Measurements from ENCODE around the gene TRIM7. TPM values are rescaled to one million over a fixed set of nuclear protein-coding genes. Genes with fewer than 3 reads are reported as not detected.

TRIM7 gene
- total RNA-seq, 3 donors from 2014 or later (not counting 1 experiment from before 2014, with no cell fraction given), result 0.73 to 1.2 TPM; not detected in 1

- intact Hi-C loops (cut with micrococcal nuclease), result loop anchor here (10.0 kb wide), 1 partner anchor 415 kb away; the partner anchor contains the start of gene MGAT1
- peaks cover 0 to 2% of the 10 kb centered on the region in 2 donors for H3K27me3 Mint-ChIP-seq (ENCODE audit: low read depth in 2 of 2)
- Histone ChIP-seq H3K4me3 (ENCODE audit: low read length) (no peak overlapping the region), H3K27me3 (ENCODE audit: control insufficient read depth, insufficient read depth, low read length) (no peaks in the 10 kb centered on the region), H3K27ac (ENCODE audit: low read length) (no peak overlapping the region), H3K9me3 (ENCODE audit: control insufficient read depth, insufficient read depth, low read length) (no peaks in the 10 kb centered on the region), H3K36me3 (ENCODE audit: control insufficient read depth, insufficient read depth, low read length) (no peaks in the 10 kb centered on the region), H3K4me1 (ENCODE audit: control insufficient read depth, insufficient read depth, low read length) (peaks cover 73% of the 10 kb centered on the region)
- TF ChIP-seq, protein P1, sequence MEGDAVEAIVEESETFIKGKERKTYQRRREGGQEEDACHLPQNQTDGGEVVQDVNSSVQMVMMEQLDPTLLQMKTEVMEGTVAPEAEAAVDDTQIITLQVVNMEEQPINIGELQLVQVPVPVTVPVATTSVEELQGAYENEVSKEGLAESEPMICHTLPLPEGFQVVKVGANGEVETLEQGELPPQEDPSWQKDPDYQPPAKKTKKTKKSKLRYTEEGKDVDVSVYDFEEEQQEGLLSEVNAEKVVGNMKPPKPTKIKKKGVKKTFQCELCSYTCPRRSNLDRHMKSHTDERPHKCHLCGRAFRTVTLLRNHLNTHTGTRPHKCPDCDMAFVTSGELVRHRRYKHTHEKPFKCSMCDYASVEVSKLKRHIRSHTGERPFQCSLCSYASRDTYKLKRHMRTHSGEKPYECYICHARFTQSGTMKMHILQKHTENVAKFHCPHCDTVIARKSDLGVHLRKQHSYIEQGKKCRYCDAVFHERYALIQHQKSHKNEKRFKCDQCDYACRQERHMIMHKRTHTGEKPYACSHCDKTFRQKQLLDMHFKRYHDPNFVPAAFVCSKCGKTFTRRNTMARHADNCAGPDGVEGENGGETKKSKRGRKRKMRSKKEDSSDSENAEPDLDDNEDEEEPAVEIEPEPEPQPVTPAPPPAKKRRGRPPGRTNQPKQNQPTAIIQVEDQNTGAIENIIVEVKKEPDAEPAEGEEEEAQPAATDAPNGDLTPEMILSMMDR (IDR thresholded peaks at IDR 0.05), result no peak
- over 99% methylated on average over 10 of the region's 10 CpGs for WGBS (ENCODE audit: insufficient coverage)
- H3K36me3 Mint-ChIP-seq, result peaks cover 6% of the 10 kb centered on the region
- no peaks in the 10 kb centered on the region for H3K9me3 Mint-ChIP-seq
- H3K4me3 Mint-ChIP-seq, result peak overlapping the region; percentile 69
- H3K27ac Mint-ChIP-seq, result peak overlapping the region; percentile 96 to 99
- ATAC-seq, result no peak
- no peak for DNase-seq
- peaks cover 71 to 80% of the 10 kb centered on the region in 2 donors for H3K4me1 Mint-ChIP-seq
Measured at GRCh38 chr5:181220178-181220515, 15.2 kb upstream of the TRIM7 start.

DNA sequence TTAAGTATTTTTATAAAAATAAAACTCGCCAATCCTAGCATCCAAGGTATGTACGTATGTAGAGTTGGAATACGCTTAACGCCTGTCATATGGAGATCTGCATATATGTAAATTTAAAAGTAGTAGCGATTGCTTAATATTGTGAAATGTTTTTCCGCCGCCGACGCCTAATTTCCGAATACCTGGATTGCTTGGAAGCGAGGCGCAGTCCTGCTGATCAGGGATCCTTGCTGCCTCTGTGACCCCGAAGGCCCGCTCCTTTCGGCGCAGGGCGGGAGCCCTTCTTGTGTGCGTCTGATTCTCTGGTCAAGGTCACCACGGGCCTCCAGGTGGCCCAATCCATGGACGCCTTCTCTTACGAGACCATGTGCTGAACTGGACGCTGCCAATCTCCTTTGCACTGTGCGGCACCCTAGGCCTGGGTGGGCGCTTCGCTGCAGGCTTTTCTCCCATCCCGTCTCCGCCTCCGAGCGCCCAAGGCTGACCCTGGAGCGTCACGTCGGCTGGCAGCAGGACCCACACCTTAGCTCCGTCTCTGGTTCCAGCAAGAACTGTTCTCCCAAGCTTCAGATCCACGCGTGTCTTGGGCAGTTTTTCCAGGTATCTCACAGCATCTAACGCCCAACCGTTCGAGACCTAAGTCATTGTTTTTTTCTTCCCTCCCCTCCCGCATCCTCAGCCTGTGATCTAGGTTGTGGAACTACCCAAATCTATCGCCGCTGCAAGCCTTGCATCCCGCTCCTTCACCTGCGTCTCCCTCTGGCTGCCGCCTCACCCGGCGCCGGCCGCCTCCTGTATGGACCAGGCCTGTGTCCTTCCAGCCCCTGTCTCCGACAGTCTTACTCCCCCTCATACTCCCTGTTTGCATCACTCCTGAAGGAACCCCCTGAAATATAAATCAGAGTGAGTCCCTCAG is 14.5 kb upstream of the TRIM7 start:
- Mint-ChIP-seq H3K4me3 (peak overlapping the region; percentile 69), H3K4me1 (peaks cover 66 to 74% of the 10 kb centered on the region in 2 donors), H3K9me3 (no peaks in the 10 kb centered on the region), H3K27ac (peak overlapping the region; percentile 96 to 99), H3K27me3 (ENCODE audit: low read depth in 2 of 2) (peaks cover 0 to 2% of the 10 kb centered on the region in 2 donors), H3K36me3 (peaks cover 6% of the 10 kb centered on the region)
- H3K27ac ChIP-seq (ENCODE audit: low read length), result no peak overlapping the region
- DNase-seq (no peak), ATAC-seq (no peak)
- intact Hi-C loops (cut with micrococcal nuclease), result loop anchor here (10.0 kb wide), 1 partner anchor 415 kb away; the partner anchor contains the start of gene MGAT1
- no peak overlapping the region for H3K4me3 ChIP-seq (ENCODE audit: low read length)
- peaks cover 66% of the 10 kb centered on the region for H3K4me1 ChIP-seq (ENCODE audit: control insufficient read depth, insufficient read depth, low read length)
- H3K9me3 ChIP-seq (ENCODE audit: control insufficient read depth, insufficient read depth, low read length), result no peaks in the 10 kb centered on the region
- H3K36me3 ChIP-seq (ENCODE audit: control insufficient read depth, insufficient read depth, low read length), result no peaks in the 10 kb centered on the region
- TF ChIP-seq, protein P1 (IDR thresholded peaks at IDR 0.05), result no peak
- no peaks in the 10 kb centered on the region for H3K27me3 ChIP-seq (ENCODE audit: control insufficient read depth, insufficient read depth, low read length)
- 87% methylated on average over 49 of the region's 49 CpGs for WGBS (ENCODE audit: insufficient coverage)

- 44% methylated on average over 7 of the region's 10 CpGs for WGBS (ENCODE audit: insufficient coverage)
- Histone ChIP-seq H3K4me1 (ENCODE audit: control insufficient read depth, insufficient read depth, low read length) (peaks cover 59% of the 10 kb centered on the region), H3K27me3 (ENCODE audit: control insufficient read depth, insufficient read depth, low read length) (no peaks in the 10 kb centered on the region), H3K27ac (ENCODE audit: low read length) (no peak overlapping the region), H3K36me3 (ENCODE audit: control insufficient read depth, insufficient read depth, low read length) (no peaks in the 10 kb centered on the region), H3K4me3 (ENCODE audit: low read length) (peak overlapping the region; percentile 61), H3K9me3 (ENCODE audit: control insufficient read depth, insufficient read depth, low read length) (no peaks in the 10 kb centered on the region)
- DNase-seq, result no peak
- Mint-ChIP-seq H3K9me3 (no peaks in the 10 kb centered on the region), H3K4me3 (peak overlapping the region; percentile 94), H3K27ac (peak overlapping the region; percentile 93 to 99), H3K36me3 (peaks cover 6% of the 10 kb centered on the region), H3K27me3 (ENCODE audit: low read depth in 2 of 2) (peaks cover 0 to 2% of the 10 kb centered on the region in 2 donors), H3K4me1 (peaks cover 59 to 67% of the 10 kb centered on the region in 2 donors)
- intact Hi-C loops (cut with micrococcal nuclease), result loop anchor here (1.0 kb wide), 1 partner anchor 11 kb away; no protein-coding TSS in a partner anchor
- TF ChIP-seq, protein P1 (IDR thresholded peaks at IDR 0.05), result no peak
- ATAC-seq, result no peak
Measured at GRCh38 chr5:181218795-181219124, 13.8 kb upstream of the TRIM7 start.
